SJSA1 (cell line): Measurements from ENCODE around the gene PPDPF. TPM values are rescaled to one million over a fixed set of nuclear protein-coding genes. Genes with fewer than 3 reads are reported as not detected.

Source experiments
- total RNA-seq: library from RNA; depleted of rRNA; stranded (reverse); fragments of >200 nt; shearing (Covaris generic); gene quantifications from 2 replicates; pipeline ENCODE4 v1.2.3, GENCODE V29; 2014; rRNA removed

The PPDPF gene
- total RNA-seq, 1 experiment from 2014 or later: 56.7 TPM

Other genes starting within 250 kb of the PPDPF start
- gene ARFGAP1, start 248.0 kb upstream of the PPDPF start, total RNA-seq: 63.0 and 70.9 TPM in 2 replicates
- not detected in 2 replicates for gene COL20A1, start 227.6 kb upstream of the PPDPF start, total RNA-seq
- gene CHRNA4, start 159.4 kb upstream of the PPDPF start, total RNA-seq: not detected in 2 replicates
- gene KCNQ2, start 48.1 kb upstream of the PPDPF start, total RNA-seq: not detected in 2 replicates
- 5.2 and 13.0 TPM in 2 replicates for gene EEF1A2, start 21.7 kb upstream of the PPDPF start, total RNA-seq
- not detected in 2 replicates for gene PTK6, start 16.6 kb downstream of the PPDPF start, total RNA-seq
- not detected in 2 replicates for gene SRMS, start 27.0 kb downstream of the PPDPF start, total RNA-seq
- 0.11 TPM in 1 of 2 replicates, not detected in the other for gene FNDC11, start 33.4 kb downstream of the PPDPF start, total RNA-seq
- gene HELZ2, start 53.5 kb downstream of the PPDPF start, total RNA-seq: 14.3 and 17.8 TPM in 2 replicates
- 8.7 and 10.4 TPM in 2 replicates for gene GMEB2, start 106.3 kb downstream of the PPDPF start, total RNA-seq
- gene STMN3, start 132.7 kb downstream of the PPDPF start, total RNA-seq: 1.3 and 4.6 TPM in 2 replicates
- 8.4 and 11.0 TPM in 2 replicates for gene RTEL1, start 137.5 kb downstream of the PPDPF start, total RNA-seq
- 1.9 TPM in 1 of 2 replicates, not detected in the other for gene TNFRSF6B, start 175.9 kb downstream of the PPDPF start, total RNA-seq
- 49.1 and 67.6 TPM in 2 replicates for gene ARFRP1, start 187.2 kb downstream of the PPDPF start, total RNA-seq
- 22.8 and 43.9 TPM in 2 replicates for gene ZGPAT, start 187.3 kb downstream of the PPDPF start, total RNA-seq
- 10.2 and 38.5 TPM in 2 replicates for gene LIME1, start 215.9 kb downstream of the PPDPF start, total RNA-seq
- gene SLC2A4RG, start 219.0 kb downstream of the PPDPF start, total RNA-seq: 66.9 and 95.6 TPM in 2 replicates